HepG2 (cell line): ENCODE measurements around the gene TTPAL. TPM values are rescaled to one million over a fixed set of nuclear protein-coding genes. Genes with fewer than 3 reads are reported as not detected.

ENCODE experiments used
- CHD4 ChIP-seq: fragments of 200-600 bp; sonication (generic); IDR thresholded peaks from 2 replicates; pipeline ENCODE4 v1.7.0; 2017; ENCODE audit warnings: mild to moderate bottlenecking, low read length, borderline replicate concordance
- DNMT1 ChIP-seq: sonication (generic); formaldehyde crosslinking; IDR thresholded peaks from 2 replicates; pipeline ENCODE4 v1.5.1; 2020; ENCODE audit warnings: mild to moderate bottlenecking, missing genetic modification reagents
- PAX8 ChIP-seq: sonication (generic); formaldehyde crosslinking; IDR thresholded peaks from 2 replicates; pipeline ENCODE4 v1.8.0; 2022; ENCODE audit warnings: mild to moderate bottlenecking, missing genetic modification reagents, borderline replicate concordance
- SNAI1 ChIP-seq: sonication (generic); formaldehyde crosslinking; IDR thresholded peaks from 2 replicates; pipeline ENCODE4 v1.5.0; 2020; ENCODE audit warnings: mild to moderate bottlenecking, missing genetic modification reagents, borderline replicate concordance
- ZMAT3 ChIP-seq: sonication (generic); formaldehyde crosslinking; conservative IDR thresholded peaks from 2 replicates; pipeline ENCODE4 v1.7.0; 2021; ENCODE audit warnings: missing genetic modification reagents
- ZNF260 ChIP-seq: sonication (generic); formaldehyde crosslinking; IDR thresholded peaks from 2 replicates; pipeline ENCODE4 v1.4.0; 2020; ENCODE audit warnings: missing genetic modification reagents, low read depth, mild to moderate bottlenecking, borderline replicate concordance
- ZNF350 ChIP-seq: sonication (generic); formaldehyde crosslinking; IDR thresholded peaks from 2 replicates; pipeline ENCODE4 v1.4.0; 2020; ENCODE audit warnings: mild to moderate bottlenecking, low read depth, missing genetic modification reagents, borderline replicate concordance
- ZNF446 ChIP-seq: sonication (generic); formaldehyde crosslinking; IDR thresholded peaks from 2 replicates; pipeline ENCODE4 v1.5.0; 2020; ENCODE audit warnings: mild to moderate bottlenecking, missing genetic modification reagents
- ZNF501 ChIP-seq: sonication (generic); formaldehyde crosslinking; IDR thresholded peaks from 2 replicates; pipeline ENCODE4 v1.5.1; 2020; ENCODE audit warnings: mild to moderate bottlenecking, moderate library complexity, missing genetic modification reagents
- ZNF746 ChIP-seq: sonication (generic); formaldehyde crosslinking; IDR thresholded peaks from 2 replicates; pipeline ENCODE4 v1.8.0; 2022; ENCODE audit warnings: mild to moderate bottlenecking, missing genetic modification reagents
- ZSCAN25 ChIP-seq: sonication (generic); formaldehyde crosslinking; IDR thresholded peaks from 2 replicates; pipeline ENCODE4 v1.8.0; 2022; ENCODE audit warnings: mild to moderate bottlenecking, missing genetic modification reagents
- polyA plus RNA-seq, 8 experiments: library from polyadenylated mRNA; depleted of rRNA in 3 of 8; stranded (reverse) in 7 of 8; unstranded in 1 of 8; fragments of >200 nt; fragmentation: Illumina TruSeq in 4 of 8; extraction: Trizol in 4 of 8; gene quantifications; 2 replicates each; pipeline versions ENCODE4 v1.2.1 to v1.2.3, GENCODE V29; 2011 to 2016; ENCODE audit warnings: low read depth in 4 of 8, missing spikeins in 1 of 8, mixed read lengths in 1 of 8; ENCODE audit not compliant: insufficient read depth in 1 of 8
- total RNA-seq, 5 experiments: library from RNA; depleted of rRNA; stranded (reverse); fragments of >200 nt; fragmentation: Illumina TruSeq; extraction: Trizol; gene quantifications; 2 replicates each; pipeline ENCODE4 v1.2.3, GENCODE V29; 2016; ENCODE audit warnings: low read depth in 1 of 5
- TF ChIP-seq, protein P1 (sequence below): sonication (generic); formaldehyde crosslinking; conservative IDR thresholded peaks from 2 replicates; pipeline ENCODE4 v1.4.0; 2020; ENCODE audit warnings: missing genetic modification reagents
- TF ChIP-seq, protein P2 (sequence below): sonication (generic); formaldehyde crosslinking; IDR thresholded peaks from 2 replicates; pipeline ENCODE4 v1.8.1; 2023; ENCODE audit warnings: mild to moderate bottlenecking, moderate library complexity, missing genetic modification reagents
- TF ChIP-seq, protein P3 (sequence below): sonication (generic); formaldehyde crosslinking; IDR thresholded peaks from 2 replicates; pipeline ENCODE4 v1.4.0; 2020; ENCODE audit warnings: missing genetic modification reagents, borderline replicate concordance
- TF ChIP-seq, protein P4 (sequence below): sonication (generic); formaldehyde crosslinking; conservative IDR thresholded peaks from 2 replicates; pipeline ENCODE4 v1.8.0; 2022; ENCODE audit warnings: mild to moderate bottlenecking, moderate library complexity, missing genetic modification reagents
- TF ChIP-seq, protein P5 (sequence below): sonication (generic); formaldehyde crosslinking; IDR thresholded peaks from 2 replicates; pipeline ENCODE4 v1.8.0; 2022; ENCODE audit warnings: mild to moderate bottlenecking, missing genetic modification reagents; ENCODE audit not compliant: insufficient replicate concordance
- TF ChIP-seq, protein P6 (sequence below): sonication (generic); formaldehyde crosslinking; IDR thresholded peaks from 2 replicates; pipeline ENCODE4 v1.9.0; 2022; ENCODE audit warnings: missing genetic modification reagents, mild to moderate bottlenecking, borderline replicate concordance

Gene TTPAL
- total and polyA plus RNA-seq, 2 of the 13 experiments (the other 11 are each of a cell fraction or from before 2014, with no cell fraction given) = 4.3 to 18.8 TPM

DNA sequence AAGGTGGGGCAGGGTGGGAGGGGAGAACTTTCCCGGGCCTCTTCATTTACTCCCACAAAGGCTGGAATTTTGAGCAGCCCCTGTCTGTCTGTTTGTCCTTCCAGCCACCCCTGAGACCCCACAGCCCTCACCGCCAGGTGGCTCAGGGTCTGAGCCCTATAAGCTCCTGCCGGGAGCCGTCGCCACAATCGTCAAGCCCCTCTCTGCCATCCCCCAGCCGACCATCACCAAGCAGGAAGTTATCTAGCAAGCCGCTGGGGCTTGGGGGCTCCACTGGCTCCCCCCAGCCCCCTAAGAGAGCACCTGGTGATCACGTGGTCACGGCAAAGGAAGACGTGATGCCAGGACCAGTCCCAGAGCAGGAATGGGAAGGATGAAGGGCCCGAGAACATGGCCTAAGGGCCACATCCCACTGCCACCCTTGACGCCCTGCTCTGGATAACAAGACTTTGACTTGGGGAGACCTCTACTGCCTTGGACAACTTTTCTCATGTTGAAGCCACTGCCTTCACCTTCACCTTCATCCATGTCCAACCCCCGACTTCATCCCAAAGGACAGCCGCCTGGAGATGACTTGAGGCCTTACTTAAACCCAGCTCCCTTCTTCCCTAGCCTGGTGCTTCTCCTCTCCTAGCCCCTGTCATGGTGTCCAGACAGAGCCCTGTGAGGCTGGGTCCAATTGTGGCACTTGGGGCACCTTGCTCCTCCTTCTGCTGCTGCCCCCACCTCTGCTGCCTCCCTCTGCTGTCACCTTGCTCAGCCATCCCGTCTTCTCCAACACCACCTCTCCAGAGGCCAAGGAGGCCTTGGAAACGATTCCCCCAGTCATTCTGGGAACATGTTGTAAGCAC, 46.0 kb upstream of the TTPAL start (continued):
- TF ChIP-seq, protein P1, sequence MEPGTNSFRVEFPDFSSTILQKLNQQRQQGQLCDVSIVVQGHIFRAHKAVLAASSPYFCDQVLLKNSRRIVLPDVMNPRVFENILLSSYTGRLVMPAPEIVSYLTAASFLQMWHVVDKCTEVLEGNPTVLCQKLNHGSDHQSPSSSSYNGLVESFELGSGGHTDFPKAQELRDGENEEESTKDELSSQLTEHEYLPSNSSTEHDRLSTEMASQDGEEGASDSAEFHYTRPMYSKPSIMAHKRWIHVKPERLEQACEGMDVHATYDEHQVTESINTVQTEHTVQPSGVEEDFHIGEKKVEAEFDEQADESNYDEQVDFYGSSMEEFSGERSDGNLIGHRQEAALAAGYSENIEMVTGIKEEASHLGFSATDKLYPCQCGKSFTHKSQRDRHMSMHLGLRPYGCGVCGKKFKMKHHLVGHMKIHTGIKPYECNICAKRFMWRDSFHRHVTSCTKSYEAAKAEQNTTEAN = no peak
- no peak for TF ChIP-seq ZNF260 (CRISPR knock-in tag)
- TF ChIP-seq, protein P2, sequence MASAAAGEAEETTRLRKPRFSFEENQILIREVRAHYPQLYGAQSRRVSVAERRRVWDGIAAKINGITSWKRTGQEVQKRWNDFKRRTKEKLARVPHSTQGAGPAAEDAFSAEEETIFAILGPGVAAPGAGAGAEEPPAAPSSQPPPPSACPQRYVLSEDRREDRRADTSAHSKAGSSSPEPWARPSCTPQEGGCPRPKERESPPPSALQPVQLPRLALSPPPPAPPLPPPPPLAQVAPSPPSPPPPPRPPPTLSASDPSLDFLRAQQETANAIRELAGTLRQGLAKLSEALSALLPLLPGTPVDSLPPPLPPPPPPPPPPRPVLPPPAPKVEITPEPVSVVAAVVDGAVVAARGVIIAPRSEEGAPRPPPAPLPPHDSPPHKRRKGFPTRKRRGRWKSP (CRISPR knock-in tag) = no peak; the same call in 1 of the 2 replicates
- 0 out of 2 replicates have a peak, but pooled peaks have one; percentile 2 for TF ChIP-seq ZNF746
- TF ChIP-seq ZSCAN25 (CRISPR knock-in tag) = no peak
- TF ChIP-seq PAX8 = no peak
- no peak for TF ChIP-seq SNAI1 (CRISPR knock-in tag)
- TF ChIP-seq, protein P3, sequence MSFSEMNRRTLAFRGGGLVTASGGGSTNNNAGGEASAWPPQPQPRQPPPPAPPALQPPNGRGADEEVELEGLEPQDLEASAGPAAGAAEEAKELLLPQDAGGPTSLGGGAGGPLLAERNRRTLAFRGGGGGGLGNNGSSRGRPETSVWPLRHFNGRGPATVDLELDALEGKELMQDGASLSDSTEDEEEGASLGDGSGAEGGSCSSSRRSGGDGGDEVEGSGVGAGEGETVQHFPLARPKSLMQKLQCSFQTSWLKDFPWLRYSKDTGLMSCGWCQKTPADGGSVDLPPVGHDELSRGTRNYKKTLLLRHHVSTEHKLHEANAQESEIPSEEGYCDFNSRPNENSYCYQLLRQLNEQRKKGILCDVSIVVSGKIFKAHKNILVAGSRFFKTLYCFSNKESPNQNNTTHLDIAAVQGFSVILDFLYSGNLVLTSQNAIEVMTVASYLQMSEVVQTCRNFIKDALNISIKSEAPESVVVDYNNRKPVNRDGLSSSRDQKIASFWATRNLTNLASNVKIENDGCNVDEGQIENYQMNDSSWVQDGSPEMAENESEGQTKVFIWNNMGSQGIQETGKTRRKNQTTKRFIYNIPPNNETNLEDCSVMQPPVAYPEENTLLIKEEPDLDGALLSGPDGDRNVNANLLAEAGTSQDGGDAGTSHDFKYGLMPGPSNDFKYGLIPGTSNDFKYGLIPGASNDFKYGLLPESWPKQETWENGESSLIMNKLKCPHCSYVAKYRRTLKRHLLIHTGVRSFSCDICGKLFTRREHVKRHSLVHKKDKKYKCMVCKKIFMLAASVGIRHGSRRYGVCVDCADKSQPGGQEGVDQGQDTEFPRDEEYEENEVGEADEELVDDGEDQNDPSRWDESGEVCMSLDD (CRISPR knock-in tag) = no peak
- TF ChIP-seq ZMAT3 (CRISPR knock-in tag) = no peak
- TF ChIP-seq, protein P4, sequence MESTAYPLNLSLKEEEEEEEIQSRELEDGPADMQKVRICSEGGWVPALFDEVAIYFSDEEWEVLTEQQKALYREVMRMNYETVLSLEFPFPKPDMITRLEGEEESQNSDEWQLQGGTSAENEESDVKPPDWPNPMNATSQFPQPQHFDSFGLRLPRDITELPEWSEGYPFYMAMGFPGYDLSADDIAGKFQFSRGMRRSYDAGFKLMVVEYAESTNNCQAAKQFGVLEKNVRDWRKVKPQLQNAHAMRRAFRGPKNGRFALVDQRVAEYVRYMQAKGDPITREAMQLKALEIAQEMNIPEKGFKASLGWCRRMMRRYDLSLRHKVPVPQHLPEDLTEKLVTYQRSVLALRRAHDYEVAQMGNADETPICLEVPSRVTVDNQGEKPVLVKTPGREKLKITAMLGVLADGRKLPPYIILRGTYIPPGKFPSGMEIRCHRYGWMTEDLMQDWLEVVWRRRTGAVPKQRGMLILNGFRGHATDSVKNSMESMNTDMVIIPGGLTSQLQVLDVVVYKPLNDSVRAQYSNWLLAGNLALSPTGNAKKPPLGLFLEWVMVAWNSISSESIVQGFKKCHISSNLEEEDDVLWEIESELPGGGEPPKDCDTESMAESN (CRISPR knock-in tag) = no peak
- TF ChIP-seq, protein P5, sequence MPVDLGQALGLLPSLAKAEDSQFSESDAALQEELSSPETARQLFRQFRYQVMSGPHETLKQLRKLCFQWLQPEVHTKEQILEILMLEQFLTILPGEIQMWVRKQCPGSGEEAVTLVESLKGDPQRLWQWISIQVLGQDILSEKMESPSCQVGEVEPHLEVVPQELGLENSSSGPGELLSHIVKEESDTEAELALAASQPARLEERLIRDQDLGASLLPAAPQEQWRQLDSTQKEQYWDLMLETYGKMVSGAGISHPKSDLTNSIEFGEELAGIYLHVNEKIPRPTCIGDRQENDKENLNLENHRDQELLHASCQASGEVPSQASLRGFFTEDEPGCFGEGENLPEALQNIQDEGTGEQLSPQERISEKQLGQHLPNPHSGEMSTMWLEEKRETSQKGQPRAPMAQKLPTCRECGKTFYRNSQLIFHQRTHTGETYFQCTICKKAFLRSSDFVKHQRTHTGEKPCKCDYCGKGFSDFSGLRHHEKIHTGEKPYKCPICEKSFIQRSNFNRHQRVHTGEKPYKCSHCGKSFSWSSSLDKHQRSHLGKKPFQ (CRISPR knock-in tag) = no peak
- TF ChIP-seq CHD4 = no peak
- 0 out of 2 replicates have a peak, but pooled peaks have one; percentile 63 for TF ChIP-seq DNMT1 (CRISPR knock-in tag)
- TF ChIP-seq ZNF501 (CRISPR knock-in tag) = no peak
- TF ChIP-seq, protein P6, sequence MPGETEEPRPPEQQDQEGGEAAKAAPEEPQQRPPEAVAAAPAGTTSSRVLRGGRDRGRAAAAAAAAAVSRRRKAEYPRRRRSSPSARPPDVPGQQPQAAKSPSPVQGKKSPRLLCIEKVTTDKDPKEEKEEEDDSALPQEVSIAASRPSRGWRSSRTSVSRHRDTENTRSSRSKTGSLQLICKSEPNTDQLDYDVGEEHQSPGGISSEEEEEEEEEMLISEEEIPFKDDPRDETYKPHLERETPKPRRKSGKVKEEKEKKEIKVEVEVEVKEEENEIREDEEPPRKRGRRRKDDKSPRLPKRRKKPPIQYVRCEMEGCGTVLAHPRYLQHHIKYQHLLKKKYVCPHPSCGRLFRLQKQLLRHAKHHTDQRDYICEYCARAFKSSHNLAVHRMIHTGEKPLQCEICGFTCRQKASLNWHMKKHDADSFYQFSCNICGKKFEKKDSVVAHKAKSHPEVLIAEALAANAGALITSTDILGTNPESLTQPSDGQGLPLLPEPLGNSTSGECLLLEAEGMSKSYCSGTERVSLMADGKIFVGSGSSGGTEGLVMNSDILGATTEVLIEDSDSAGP (CRISPR knock-in tag) = peak; percentile 68
- no peak for TF ChIP-seq ZNF446 (CRISPR knock-in tag)
- 0 out of 2 replicates have a peak, but pooled peaks have one; percentile 36 for TF ChIP-seq ZNF350 (CRISPR knock-in tag)
